ENCODE data around the gene CYP2A6. TPM values are rescaled to one million over a fixed set of nuclear protein-coding genes. Genes with fewer than 3 reads are reported as not detected.
"Not testable (repeated sequence)": the region's sequence is repeated elsewhere in the genome, so short reads cannot be mapped to it uniquely, and the experiment has no call there.

The CYP2A6 gene
- total RNA-seq, result 1 to 10 TPM in 1 of 2 donors, not detected in 1; 1.4 TPM

GRCh38 chr19:40850277-40850676, at the start of gene CYP2A6:
TSS of gene CYP2A6 (minus strand) at chr19:40850447. CDS start at chr19:40850426, 21 bp downstream.
- intact Hi-C loops (cut with DNase I); H3K9me3 ChIP-seq; DNase-seq; H3K27ac ChIP-seq; H3K4me3 ChIP-seq; H3K36me3 ChIP-seq; H3K9ac ChIP-seq (ENCODE audit: low read depth in 2 of 2, low read length in 2 of 2); H3K27me3 ChIP-seq; H3K4me1 ChIP-seq: not testable (repeated sequence)

GRCh38 chr19:40899964-40900363, 49.7 kb upstream of the CYP2A6 start:
- intact Hi-C loops (cut with DNase I); DNase-seq; H3K4me3 ChIP-seq; H3K9ac ChIP-seq (ENCODE audit: low read depth in 2 of 2, low read length in 2 of 2); H3K27me3 ChIP-seq; H3K4me1 ChIP-seq; H3K36me3 ChIP-seq; H3K27ac ChIP-seq; H3K9me3 ChIP-seq: not testable (repeated sequence)

- H3K36me3 ChIP-seq; H3K27ac ChIP-seq; intact Hi-C loops (cut with DNase I); H3K4me1 ChIP-seq; H3K4me3 ChIP-seq; H3K27me3 ChIP-seq; DNase-seq; H3K9ac ChIP-seq (ENCODE audit: low read depth in 2 of 2, low read length in 2 of 2); H3K9me3 ChIP-seq: not testable (repeated sequence)
Measured at GRCh38 chr19:40896843-40897789, 46.9 kb upstream of the CYP2A6 start.

GRCh38 chr19:40896418-40896796, 46.2 kb upstream of the CYP2A6 start:
- H3K9ac ChIP-seq (ENCODE audit: low read depth in 2 of 2, low read length in 2 of 2), result no peak overlapping the region
- no peak overlapping the region for H3K4me3 ChIP-seq
- H3K27ac ChIP-seq, result no peak overlapping the region
- H3K36me3 ChIP-seq, result no peaks in the 10 kb centered on the region
- no peaks in the 10 kb centered on the region for H3K4me1 ChIP-seq
- no peaks in the 10 kb centered on the region for H3K27me3 ChIP-seq
- no peaks in the 10 kb centered on the region for H3K9me3 ChIP-seq
- DNase-seq, result no peak
- no peak for TF ChIP-seq CTCF (IDR thresholded peaks at IDR 0.05)
- intact Hi-C loops (cut with DNase I), result no loop called here

GRCh38 chr19:40893112-40893511, 42.9 kb upstream of the CYP2A6 start:
- Histone ChIP-seq H3K4me1 (no peaks in the 10 kb centered on the region), H3K27me3 (no peaks in the 10 kb centered on the region), H3K27ac (no peak overlapping the region), H3K36me3 (no peaks in the 10 kb centered on the region), H3K4me3 (no peak overlapping the region), H3K9me3 (no peaks in the 10 kb centered on the region), H3K9ac (ENCODE audit: low read depth in 2 of 2, low read length in 2 of 2) (no peak overlapping the region)
- DNase-seq, result no peak
- TF ChIP-seq CTCF (IDR thresholded peaks at IDR 0.05), result no peak
- intact Hi-C loops (cut with DNase I), result no loop called here

- Histone ChIP-seq H3K27me3 (no peaks in the 10 kb centered on the region), H3K9ac (ENCODE audit: low read depth in 2 of 2, low read length in 2 of 2) (no peak overlapping the region), H3K36me3 (no peaks in the 10 kb centered on the region), H3K9me3 (no peaks in the 10 kb centered on the region), H3K4me3 (no peak overlapping the region), H3K4me1 (no peaks in the 10 kb centered on the region), H3K27ac (no peak overlapping the region)
- DNase-seq, result no peak
- intact Hi-C loops (cut with DNase I), result no loop called here
- no peak for TF ChIP-seq CTCF (IDR thresholded peaks at IDR 0.05)
Measured at GRCh38 chr19:40889366-40889765, 39.1 kb upstream of the CYP2A6 start.

GRCh38 chr19:40888191-40888590, 37.9 kb upstream of the CYP2A6 start:
- H3K4me1 ChIP-seq, result no peaks in the 10 kb centered on the region
- H3K4me3 ChIP-seq, result no peak overlapping the region
- DNase-seq, result no peak
- H3K9ac ChIP-seq (ENCODE audit: low read depth in 2 of 2, low read length in 2 of 2), result no peak overlapping the region
- no peaks in the 10 kb centered on the region for H3K9me3 ChIP-seq
- no peak for TF ChIP-seq CTCF (IDR thresholded peaks at IDR 0.05)
- no peaks in the 10 kb centered on the region for H3K36me3 ChIP-seq
- H3K27me3 ChIP-seq, result no peaks in the 10 kb centered on the region
- intact Hi-C loops (cut with DNase I), result no loop called here
- H3K27ac ChIP-seq, result no peak overlapping the region

- H3K36me3 ChIP-seq; H3K4me1 ChIP-seq; H3K9ac ChIP-seq (ENCODE audit: low read depth in 2 of 2, low read length in 2 of 2); H3K9me3 ChIP-seq; H3K27ac ChIP-seq; H3K4me3 ChIP-seq; intact Hi-C loops (cut with DNase I); H3K27me3 ChIP-seq; DNase-seq: not testable (repeated sequence)
Measured at GRCh38 chr19:40884187-40884931, 34.1 kb upstream of the CYP2A6 start.

GRCh38 chr19:40882062-40882461, 31.8 kb upstream of the CYP2A6 start, which contains the start of gene CYP2A7:
TSS of gene CYP2A7 (minus strand) at chr19:40882231. CDS start at chr19:40882210, 21 bp downstream.
- H3K4me1 ChIP-seq; H3K27ac ChIP-seq; H3K36me3 ChIP-seq; H3K9ac ChIP-seq (ENCODE audit: low read depth in 2 of 2, low read length in 2 of 2); H3K27me3 ChIP-seq; intact Hi-C loops (cut with DNase I); H3K9me3 ChIP-seq; H3K4me3 ChIP-seq: not testable (repeated sequence)
- DNase-seq, result peak; percentile 19
